Retina (tissue), 1 donor: ENCODE results near the gene TESK2.
"Not testable (repeated sequence)": the region's sequence is repeated elsewhere in the genome, so short reads cannot be mapped to it uniquely, and the experiment has no call there.

Source experiments
- DNase-seq: peaks from one replicate; pipeline ENCODE4 v3.0.0-alpha.2; 2016

TESK2 gene

GRCh38 chr1:45508295-45509151, 17.6 kb upstream of the TESK2 start:
- DNase-seq = no peak

GRCh38 chr1:45507893-45508292, 16.9 kb upstream of the TESK2 start:
- no peak for DNase-seq

- no peak for DNase-seq
These were observed 16.2 kb upstream of the TESK2 start for GRCh38 chr1:45507195-45507594.

- DNase-seq = no peak
These were observed 12.7 kb upstream of the TESK2 start for GRCh38 chr1:45503462-45504360.

- no peak for DNase-seq
These were observed 10.5 kb upstream of the TESK2 start for GRCh38 chr1:45501505-45501859.

- DNase-seq = no peak
These were observed 8.4 kb upstream of the TESK2 start for GRCh38 chr1:45499415-45499769.

- no peak for DNase-seq
These were observed 7.3 kb upstream of the TESK2 start for GRCh38 chr1:45498279-45498678.

- DNase-seq = peak; percentile 64
These were observed 2.2 kb upstream of the TESK2 start for GRCh38 chr1:45493116-45493697.

- no peak for DNase-seq
These were observed 1.7 kb upstream of the TESK2 start for GRCh38 chr1:45492691-45493090.

GRCh38 chr1:45491487-45492260, 711 bp upstream of the TESK2 start:
- DNase-seq = no peak

GRCh38 chr1:45490121-45490625, 790 bp downstream of the TESK2 start:
- no peak for DNase-seq

- DNase-seq = not testable (repeated sequence)
These were observed 1.6 kb downstream of the TESK2 start for GRCh38 chr1:45489379-45489778.

GRCh38 chr1:45488666-45489377, 2.1 kb downstream of the TESK2 start:
- no peak for DNase-seq

- DNase-seq = no peak
These were observed 5.0 kb downstream of the TESK2 start for GRCh38 chr1:45485949-45486348.

- DNase-seq = no peak
These were observed 11.8 kb downstream of the TESK2 start for GRCh38 chr1:45479039-45479748.

GRCh38 chr1:45478121-45478814, 12.7 kb downstream of the TESK2 start:
- DNase-seq = no peak

- DNase-seq = no peak
These were observed 13.3 kb downstream of the TESK2 start for GRCh38 chr1:45477646-45478045.

GRCh38 chr1:45474194-45474593, 16.8 kb downstream of the TESK2 start:
- DNase-seq = not testable (repeated sequence)

- no peak for DNase-seq
These were observed 17.7 kb downstream of the TESK2 start for GRCh38 chr1:45473302-45473701.

GRCh38 chr1:45470306-45470798, 20.6 kb downstream of the TESK2 start:
- DNase-seq = no peak
